Epithelial cell of proximal tubule (primary cell): ENCODE results near the gene RIC1. TPM values are rescaled to one million over a fixed set of nuclear protein-coding genes. Genes with fewer than 3 reads are reported as not detected.
A peak's percentile ranks its signal among the peaks of the same experiment; 100 is the strongest.
"Not testable (repeated sequence)": the region's sequence is repeated elsewhere in the genome, so short reads cannot be mapped to it uniquely, and the experiment has no call there.

Experiments used
- DNase-seq: peaks from one replicate; pipeline ENCODE4 v3.0.0-alpha.2; 2011; ENCODE audit warnings: low read depth
- H3K4me3 ChIP-seq: 2 replicates; pipeline ENCODE4 v1.5.1; 2011; ENCODE audit warnings: low read depth, mild to moderate bottlenecking, low read length
- total RNA-seq: library from RNA; depleted of rRNA; stranded (reverse); fragments of >200 nt; gene quantifications from 2 replicates; pipeline ENCODE4 v1.2.3, GENCODE V29; 2015
- TF ChIP-seq, protein P1 (sequence below): conservative IDR thresholded peaks from 2 replicates; pipeline ENCODE4 v1.5.1; 2012; ENCODE audit warnings: low read depth, mild to moderate bottlenecking, low read length

The RIC1 gene
- 12.7 and 22.0 TPM in 2 replicates for total RNA-seq

GRCh38 chr9:5628530-5629311, at the start of gene RIC1:
RIC1 (plus strand) TSS chr9:5629107; CDS start chr9:5629310, 203 bp downstream.
- TF ChIP-seq, protein P1, sequence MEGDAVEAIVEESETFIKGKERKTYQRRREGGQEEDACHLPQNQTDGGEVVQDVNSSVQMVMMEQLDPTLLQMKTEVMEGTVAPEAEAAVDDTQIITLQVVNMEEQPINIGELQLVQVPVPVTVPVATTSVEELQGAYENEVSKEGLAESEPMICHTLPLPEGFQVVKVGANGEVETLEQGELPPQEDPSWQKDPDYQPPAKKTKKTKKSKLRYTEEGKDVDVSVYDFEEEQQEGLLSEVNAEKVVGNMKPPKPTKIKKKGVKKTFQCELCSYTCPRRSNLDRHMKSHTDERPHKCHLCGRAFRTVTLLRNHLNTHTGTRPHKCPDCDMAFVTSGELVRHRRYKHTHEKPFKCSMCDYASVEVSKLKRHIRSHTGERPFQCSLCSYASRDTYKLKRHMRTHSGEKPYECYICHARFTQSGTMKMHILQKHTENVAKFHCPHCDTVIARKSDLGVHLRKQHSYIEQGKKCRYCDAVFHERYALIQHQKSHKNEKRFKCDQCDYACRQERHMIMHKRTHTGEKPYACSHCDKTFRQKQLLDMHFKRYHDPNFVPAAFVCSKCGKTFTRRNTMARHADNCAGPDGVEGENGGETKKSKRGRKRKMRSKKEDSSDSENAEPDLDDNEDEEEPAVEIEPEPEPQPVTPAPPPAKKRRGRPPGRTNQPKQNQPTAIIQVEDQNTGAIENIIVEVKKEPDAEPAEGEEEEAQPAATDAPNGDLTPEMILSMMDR: no peak
- peak within 1 kb of the TSS; percentile 84 for H3K4me3 ChIP-seq
- no peak for DNase-seq

- TF ChIP-seq, protein P1: no peak
- H3K4me3 ChIP-seq: no peak overlapping the region
- DNase-seq: no peak
These were observed 49.0 kb upstream of the RIC1 start for GRCh38 chr9:5579881-5580280.

DNA sequence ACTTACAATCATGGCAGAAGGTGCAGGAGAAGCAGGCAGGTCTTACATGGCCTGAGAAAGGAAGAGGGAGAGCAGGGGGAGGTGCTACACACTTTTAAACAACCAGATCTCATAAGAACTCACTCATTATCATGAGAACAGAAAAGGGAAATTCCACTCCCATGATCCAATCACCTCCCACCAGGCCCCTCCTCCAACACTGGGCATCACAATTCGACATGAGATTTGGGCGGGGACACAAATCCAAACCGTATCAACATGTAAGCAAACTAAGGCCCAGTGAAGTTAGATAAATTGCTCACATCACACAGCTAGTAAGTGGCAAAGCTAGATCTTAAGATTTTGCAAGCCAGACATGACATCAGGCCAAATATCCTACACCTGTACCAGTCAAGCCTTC, 48.3 kb upstream of the RIC1 start:
- TF ChIP-seq, protein P1: no peak

DNA sequence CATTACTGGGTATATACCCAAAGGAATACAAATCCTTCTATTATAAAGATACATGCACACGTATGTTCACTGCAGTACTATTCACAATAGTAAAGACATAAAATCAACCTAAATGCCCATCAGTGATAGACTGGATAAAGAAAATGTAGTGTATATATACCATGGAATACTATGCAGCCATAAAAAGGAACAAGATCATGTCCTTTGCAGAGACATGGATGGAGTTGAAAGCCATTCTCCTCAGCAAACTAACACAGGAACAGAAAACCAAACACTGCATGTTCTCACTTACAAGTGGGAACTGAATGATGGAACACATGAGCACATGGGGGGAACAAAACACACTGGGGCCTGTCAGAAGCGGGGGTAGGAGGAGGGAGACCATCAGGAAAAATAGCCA, 47.2 kb upstream of the RIC1 start:
- H3K4me3 ChIP-seq, DNase-seq: not testable (repeated sequence)

More for the DNA sequence above, 48.3 kb upstream of the RIC1 start:
- no peak for DNase-seq
- H3K4me3 ChIP-seq: no peak overlapping the region

DNA sequence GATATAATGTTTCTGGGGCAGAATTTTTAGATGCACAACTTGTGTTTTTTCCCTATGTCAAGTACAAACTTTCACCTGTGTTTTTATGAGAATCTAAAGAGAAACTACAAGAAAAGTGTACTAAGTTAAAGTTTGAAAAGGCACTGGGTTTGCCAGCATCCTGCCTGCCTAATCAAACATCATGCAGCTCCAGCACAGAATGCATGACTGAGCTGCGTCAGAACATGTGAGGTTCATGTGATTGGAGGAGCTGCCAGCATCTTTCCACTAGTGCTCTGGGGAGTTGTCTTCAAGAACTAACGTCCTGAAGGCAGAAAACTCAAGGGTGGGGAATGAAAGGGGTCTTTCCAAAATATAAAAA, 46.1 kb upstream of the RIC1 start:
- TF ChIP-seq, protein P1: no peak
- peak; percentile 84 for DNase-seq

DNA sequence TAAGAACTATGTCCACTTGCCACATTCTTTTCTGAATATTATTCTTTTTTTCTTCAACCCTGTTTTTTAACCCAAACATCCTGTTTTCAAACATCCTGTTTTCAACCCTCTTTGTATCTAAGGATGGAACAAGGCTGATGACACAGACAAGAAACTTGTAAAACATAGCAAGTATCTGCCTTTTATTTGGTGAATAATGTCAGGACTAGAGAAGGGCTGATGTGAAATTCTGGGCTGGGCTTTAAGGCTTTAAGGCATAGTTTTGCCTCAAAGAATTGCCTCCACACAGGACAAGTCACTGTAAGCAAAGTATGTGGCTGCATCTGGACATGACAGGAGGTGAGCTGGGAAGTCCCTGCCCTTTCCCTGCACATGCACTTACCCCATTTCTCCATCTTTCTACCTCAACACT, 42.5 kb upstream of the RIC1 start:
- H3K4me3 ChIP-seq: no peak overlapping the region
- no peak for DNase-seq
- TF ChIP-seq, protein P1: no peak

More for the DNA sequence above, 46.1 kb upstream of the RIC1 start:
- no peak overlapping the region for H3K4me3 ChIP-seq

GRCh38 chr9:5587024-5587423, 41.9 kb upstream of the RIC1 start:
- H3K4me3 ChIP-seq: no peak overlapping the region
- TF ChIP-seq, protein P1: no peak
- DNase-seq: no peak
